Endothelial cell of umbilical vein (primary cell): ENCODE results near the gene ZFP90. TPM values are rescaled to one million over a fixed set of nuclear protein-coding genes. Genes with fewer than 3 reads are reported as not detected.

ENCODE experiments used
- BruUV-seq: library from RNA; stranded (reverse); fragments of 400-500 nt; replicated peaks from 2 replicates; lab custom pipeline; 2021; lab: Mats Ljungman, UMichigan
- CTCF ChIA-PET: fragments of 300-600, 350-600 bp; sonication (Branson Sonifier 250); formaldehyde crosslinking; loops from one replicate; lab custom pipeline; 2021; ENCODE audit warnings: antibody characterized with exemption, inconsistent platforms; lab: Charles Lee
- POLR2A ChIA-PET: fragments of 300-600, 350-600 bp; sonication (Branson Sonifier 250); formaldehyde crosslinking; loops from one replicate; lab custom pipeline; 2021; ENCODE audit warnings: antibody characterized with exemption, inconsistent platforms; lab: Charles Lee
- DNase-seq: peaks from one replicate; pipeline ENCODE4 v3.0.0-alpha.2; 2011; ENCODE audit warnings: low read depth, low spot score
- FAIRE-seq: peaks from 2 replicates; lab custom pipeline; 2011; peaks lifted over from hg19 to GRCh38; lab: Jason Lieb, UNC
- H2AFZ ChIP-seq: 2 replicates; pipeline ENCODE4 v1.6.0; 2012; ENCODE audit warnings: low read depth, low read length, control low read depth, inconsistent platforms
- H3K27ac ChIP-seq: 2 replicates; pipeline ENCODE4 v1.5.1; 2011; ENCODE audit warnings: low read depth, mild to moderate bottlenecking, control low read depth, low read length, moderate library complexity; ENCODE audit not compliant: insufficient read depth
- H3K27me3 ChIP-seq, 2 experiments: 2 replicates each; pipeline versions ENCODE4 v1.6.0 to v1.6.1; 2011; ENCODE audit warnings: low read length in 2 of 2, mixed read lengths in 1 of 2; ENCODE audit not compliant: control insufficient read depth in 2 of 2, insufficient read depth in 2 of 2
- H3K36me3 ChIP-seq, 2 experiments: 2 replicates in 1 of 2; 3 replicates in 1 of 2; pipeline ENCODE4 v1.5.1; 2011; ENCODE audit warnings: low read length in 2 of 2, mild to moderate bottlenecking in 1 of 2, moderate library complexity in 1 of 2; ENCODE audit not compliant: control insufficient read depth in 2 of 2, insufficient read depth in 2 of 2; ENCODE audit errors: extremely low read depth in 1 of 2
- H3K4me1 ChIP-seq: 3 replicates; pipeline ENCODE4 v1.5.1; 2011; ENCODE audit warnings: mild to moderate bottlenecking, low read length; ENCODE audit not compliant: control insufficient read depth, insufficient read depth; ENCODE audit errors: extremely low read depth
- H3K4me2 ChIP-seq: 2 replicates; pipeline ENCODE4 v1.6.1; 2011; ENCODE audit warnings: low read length, control low read depth, mixed read lengths; ENCODE audit not compliant: insufficient read depth
- H3K4me3 ChIP-seq, 3 experiments: fragments of 200-600 bp in 1 of 3; sonication (generic), shearing (Covaris generic) in 1 of 3; replicated peaks in 1 of 3; 2 replicates each; pipeline ENCODE4 v1.5.1; 2011 to 2016; ENCODE audit warnings: control low read depth in 3 of 3, low read length in 3 of 3, mild to moderate bottlenecking in 2 of 3, inconsistent platforms in 1 of 3, low read depth in 1 of 3, moderate library complexity in 1 of 3; ENCODE audit not compliant: insufficient read depth in 1 of 3
- H3K79me2 ChIP-seq: 2 replicates; pipeline ENCODE4 v1.6.0; 2012; ENCODE audit warnings: low read length, inconsistent platforms; ENCODE audit not compliant: control insufficient read depth, insufficient read depth
- H3K9ac ChIP-seq: replicated peaks from 2 replicates; pipeline ENCODE3; 2011; ENCODE audit warnings: low read length, control low read depth; ENCODE audit not compliant: insufficient read depth; ENCODE audit errors: extremely low read depth
- H3K9me1 ChIP-seq: replicated peaks from 3 replicates; pipeline ENCODE4 v1.6.0; 2011; ENCODE audit warnings: mild to moderate bottlenecking, low read length; ENCODE audit not compliant: control insufficient read depth, insufficient read depth; ENCODE audit errors: extremely low read depth
- H3K9me3 ChIP-seq: replicated peaks from 2 replicates; pipeline ENCODE4 v1.5.1; 2012; ENCODE audit warnings: low read length, inconsistent platforms; ENCODE audit not compliant: control insufficient read depth, insufficient read depth
- H4K20me1 ChIP-seq: replicated peaks from 2 replicates; pipeline ENCODE3; 2011; ENCODE audit warnings: mild to moderate bottlenecking, low read length; ENCODE audit not compliant: control insufficient read depth, insufficient read depth; ENCODE audit errors: extremely low read depth
- CTCF ChIP-seq, 2 donors: IDR thresholded peaks; 1 replicate in 1 of 2; 2 replicates in 1 of 2; pipeline ENCODE4 v1.5.1; 2011; ENCODE audit warnings: low read length in 2 of 2, mild to moderate bottlenecking in 2 of 2, moderate library complexity in 2 of 2, control low read depth in 1 of 2, inconsistent platforms in 1 of 2, low read depth in 1 of 2; ENCODE audit not compliant: insufficient read depth in 1 of 2; ENCODE audit errors: extremely low read depth in 1 of 2
- EZH2 ChIP-seq: IDR thresholded peaks from 2 replicates; pipeline ENCODE4 v1.6.1; 2012; ENCODE audit warnings: borderline replicate concordance, low read depth, mild to moderate bottlenecking, moderate library complexity, low read length, inconsistent platforms; ENCODE audit not compliant: severe bottlenecking
- FOS ChIP-seq: IDR thresholded peaks from 2 replicates; pipeline ENCODE4 v1.6.1; 2011; ENCODE audit warnings: mild to moderate bottlenecking, low read length, moderate library complexity, borderline replicate concordance; ENCODE audit not compliant: insufficient read depth
- GATA2 ChIP-seq: IDR thresholded peaks from 2 replicates; pipeline ENCODE4 v1.7.0; 2011; ENCODE audit warnings: low read depth, mild to moderate bottlenecking, moderate library complexity, mixed read lengths, low read length; ENCODE audit not compliant: insufficient read length, insufficient read depth
- JUN ChIP-seq: IDR thresholded peaks from 2 replicates; pipeline ENCODE4 v1.6.1; 2011; ENCODE audit warnings: borderline replicate concordance, low read depth; ENCODE audit not compliant: insufficient read length, insufficient read depth
- MAX ChIP-seq: IDR thresholded peaks from 2 replicates; pipeline ENCODE4 v1.6.1; 2011; ENCODE audit not compliant: insufficient read depth, insufficient read length
- MYC ChIP-seq: IDR thresholded peaks from one replicate; pipeline ENCODE4 v1.6.1; 2011; ENCODE audit warnings: mild to moderate bottlenecking, low read depth, low read length
- POLR2A ChIP-seq: IDR thresholded peaks from 2 replicates; pipeline ENCODE4 v1.6.1; 2012; ENCODE audit warnings: low read depth, mild to moderate bottlenecking, control low read depth, low read length
- POLR2AphosphoS5 ChIP-seq: IDR thresholded peaks from 2 replicates; pipeline ENCODE4 v1.6.1; 2012; ENCODE audit warnings: low read depth, mild to moderate bottlenecking, control low read depth, low read length, moderate library complexity; ENCODE audit not compliant: insufficient read depth
- dilution Hi-C: fragments of 300-500 bp; cut with MboI; formaldehyde crosslinking; loops from one replicate; pipeline ENCODE4 v1.15.0; 2019; ENCODE audit warnings: low sequenced_read_pairs; ENCODE audit not compliant: extremely low pct_ligation_motif_present
- intact Hi-C: fragments of 100-400 bp; cut with micrococcal nuclease; formaldehyde crosslinking; loops from one replicate; pipeline ENCODE4 v1.10.0; 2022
- polyA plus RNA-seq, 4 experiments: library from polyadenylated mRNA; depleted of rRNA in 3 of 4; stranded (reverse) in 3 of 4; unstranded in 1 of 4; fragments of >200 nt; gene quantifications; 2 replicates each; pipeline versions ENCODE4 v1.2.1 to v1.2.3, GENCODE V29; 2011 to 2012; ENCODE audit warnings: missing spikeins in 1 of 4
- total RNA-seq: library from RNA; stranded (reverse); gene quantifications from 2 replicates; pipeline ENCODE4 v1.2.3, GENCODE V29; 2021

ZFP90 gene
- total and polyA plus RNA-seq, 2 donors (not counting 3 experiments of a cell fraction or from before 2014, with no cell fraction given): 10.9 to 22.4 TPM

- Histone ChIP-seq H3K27ac (no peak overlapping the region), H3K36me3 (peaks cover 9 to 17% of the 10 kb centered on the region in 2 experiments)
- POLR2A ChIA-PET: no interaction called here
Measured at GRCh38 chr16:68563631-68564381, 24.7 kb downstream of the ZFP90 start.

More at GRCh38 chr16:68563631-68564381, 24.7 kb downstream of the ZFP90 start:
- Histone ChIP-seq H3K4me2 (no peak overlapping the region), H3K4me3 (no peak overlapping the region), H2AFZ (no peak overlapping the region), H3K27me3 (no peaks in the 10 kb centered on the region), H3K9ac (no peak overlapping the region), H3K4me1 (no peaks in the 10 kb centered on the region), H3K9me3 (peaks cover 60% of the 10 kb centered on the region), H3K9me1 (no peaks in the 10 kb centered on the region), H4K20me1 (no peaks in the 10 kb centered on the region), H3K79me2 (no peaks in the 10 kb centered on the region)
- TF ChIP-seq MAX (no peak), CTCF (IDR thresholded peaks at IDR 0.05; ENCODE audit: extremely low read depth in 1 of 2, insufficient read depth in 1 of 2, low read depth in 1 of 2, low read length in 2 of 2) (no peak), MYC (no peak), FOS (no peak), POLR2A (no peak), POLR2AphosphoS5 (no peak), JUN (no peak), EZH2 (no peak), GATA2 (no peak)
- no peak for FAIRE-seq
- CTCF ChIA-PET: no interaction called here
- no peak for DNase-seq
- intact Hi-C loops (no loop called here), dilution Hi-C loops (no loop called here)
- no TSS peak for BruUV-seq
